HepG2 (cell line): ENCODE measurements around the gene PRKCZ. TPM values are rescaled to one million over a fixed set of nuclear protein-coding genes. Genes with fewer than 3 reads are reported as not detected.

Experiments
- ATAC-seq: fragments of 200-7000 bp; cut with Tn5 transposase; 3 replicates; pipeline ENCODE4 v1.9.1; 2020; ENCODE audit warnings: mild to moderate bottlenecking, moderate library complexity
- BruUV-seq: library from RNA; stranded (reverse); fragments of 400-500 nt; replicated peaks from 2 replicates; lab custom pipeline; 2021; lab: Mats Ljungman, UMichigan
- CTCF ChIA-PET: fragments of 300-600 bp; formaldehyde crosslinking; extraction: SDS; loops from one replicate; lab custom pipeline; 2021; ENCODE audit warnings: low total read pairs, inconsistent platforms, low intra/inter-chr PET ratio; lab: Yijun Ruan, JAX
- POLR2A ChIA-PET: fragments of 350-600 bp; sonication (Branson Sonifier 250); formaldehyde crosslinking; loops from one replicate; lab custom pipeline; 2020; ENCODE audit warnings: antibody characterized with exemption, inconsistent platforms; lab: Yijun Ruan, JAX
- DNase-seq: peaks from one replicate; pipeline ENCODE4 v3.0.0-alpha.2; 2015; ENCODE audit warnings: low spot score
- FAIRE-seq: peaks from 3 replicates; lab custom pipeline; 2011; peaks lifted over from hg19 to GRCh38; lab: Jason Lieb, UNC
- H2AFZ ChIP-seq: one replicate; pipeline ENCODE4 v1.6.1; 2011; ENCODE audit warnings: low read length, inconsistent platforms
- H3K27ac ChIP-seq: fragments of 300-600 bp; 3 replicates; pipeline ENCODE4 v1.8.0; 2011; ENCODE audit warnings: mixed run types, mild to moderate bottlenecking, mixed read lengths, low read length, inconsistent platforms; ENCODE audit not compliant: insufficient read depth; ENCODE audit errors: extremely low read length
- H3K27me3 ChIP-seq, 2 experiments: fragments of 200-600 bp in 1 of 2; 2 replicates in 1 of 2; 3 replicates in 1 of 2; pipeline versions ENCODE4 v1.6.0 to v1.8.0; 2011; ENCODE audit warnings: low read length in 2 of 2, mild to moderate bottlenecking in 2 of 2, moderate library complexity in 2 of 2, inconsistent platforms in 1 of 2; ENCODE audit not compliant: insufficient read depth in 2 of 2, control insufficient read depth in 1 of 2
- H3K36me3 ChIP-seq, 2 experiments: fragments of 200-600 bp in 1 of 2; replicated peaks in 1 of 2; 2 replicates in 1 of 2; 3 replicates in 1 of 2; pipeline versions ENCODE4 v1.5.1 to v1.8.0; 2011; ENCODE audit warnings: low read length in 2 of 2, inconsistent platforms in 1 of 2; ENCODE audit not compliant: insufficient read depth in 2 of 2, control insufficient read depth in 1 of 2
- H3K4me1 ChIP-seq: 2 replicates; pipeline ENCODE4 v1.5.1; 2012; ENCODE audit warnings: low read length, inconsistent platforms; ENCODE audit not compliant: insufficient read depth
- H3K4me2 ChIP-seq: 2 replicates; pipeline ENCODE4 v1.6.0; 2011; ENCODE audit warnings: low read depth, low read length, inconsistent platforms
- H3K4me3 ChIP-seq, 3 experiments: fragments of 200-600 bp in 1 of 3; sonication (generic), shearing (Covaris generic) in 1 of 3; replicated peaks in 1 of 3; 2 replicates each; pipeline ENCODE4 v1.5.1; 2011 to 2016; ENCODE audit warnings: low read length in 3 of 3, inconsistent platforms in 2 of 3, low read depth in 2 of 3, mild to moderate bottlenecking in 2 of 3, control low read depth in 1 of 3, mixed read lengths in 1 of 3; ENCODE audit not compliant: insufficient read depth in 1 of 3
- H3K79me2 ChIP-seq: one replicate; pipeline ENCODE4 v1.6.1; 2011; ENCODE audit warnings: low read length, inconsistent platforms; ENCODE audit not compliant: insufficient read depth
- H3K9ac ChIP-seq: 2 replicates; pipeline ENCODE4 v1.6.0; 2011; ENCODE audit warnings: mild to moderate bottlenecking, low read depth, low read length, inconsistent platforms; ENCODE audit not compliant: insufficient read depth
- H3K9me3 ChIP-seq: 2 replicates; pipeline ENCODE4 v1.5.1; 2012; ENCODE audit warnings: mild to moderate bottlenecking, low read length
- H4K20me1 ChIP-seq: 2 replicates; pipeline ENCODE4 v1.6.0; 2011; ENCODE audit warnings: inconsistent platforms, mild to moderate bottlenecking, low read length, moderate library complexity; ENCODE audit not compliant: insufficient read depth
- KDM5B ChIP-seq: sonication (generic); formaldehyde crosslinking; IDR thresholded peaks from 2 replicates; pipeline ENCODE4 v1.4.0; 2020; ENCODE audit warnings: missing genetic modification reagents, mild to moderate bottlenecking, borderline replicate concordance
- KLF16 ChIP-seq, 2 experiments: sonication (generic) in 1 of 2; formaldehyde crosslinking in 1 of 2; IDR thresholded peaks; 2 replicates each; pipeline versions ENCODE4 v1.6.1 to v1.8.0; 2016 to 2023; ENCODE audit warnings: missing genetic modification reagents in 2 of 2, missing compliant biosample characterization in 1 of 2
- NCOA5 ChIP-seq: sonication (generic); formaldehyde crosslinking; IDR thresholded peaks from 2 replicates; pipeline ENCODE4 v1.4.0; 2020; ENCODE audit warnings: missing genetic modification reagents
- NFE2L1 ChIP-seq: sonication (generic); formaldehyde crosslinking; IDR thresholded peaks from 2 replicates; pipeline ENCODE4 v1.4.0; 2020; ENCODE audit warnings: missing genetic modification reagents, mild to moderate bottlenecking, borderline replicate concordance
- NFKBIZ ChIP-seq: IDR thresholded peaks from 2 replicates; pipeline ENCODE4 v1.6.1; 2018; ENCODE audit warnings: missing genetic modification reagents, missing compliant biosample characterization
- PPARG ChIP-seq: conservative IDR thresholded peaks from 2 replicates; pipeline ENCODE4 v1.6.1; 2016; ENCODE audit warnings: missing biosample characterization, missing genetic modification reagents
- RXRA ChIP-seq: sonication (generic); formaldehyde crosslinking; IDR thresholded peaks from 2 replicates; pipeline ENCODE4 v1.5.1; 2020; ENCODE audit warnings: missing genetic modification reagents
- THYN1 ChIP-seq: sonication (generic); formaldehyde crosslinking; IDR thresholded peaks from 2 replicates; pipeline ENCODE4 v1.8.1; 2023; ENCODE audit warnings: low read depth, mild to moderate bottlenecking, moderate library complexity, missing genetic modification reagents, borderline replicate concordance
- TOE1 ChIP-seq: sonication (generic); formaldehyde crosslinking; IDR thresholded peaks from 2 replicates; pipeline ENCODE4 v1.4.0; 2020; ENCODE audit warnings: mild to moderate bottlenecking, missing genetic modification reagents
- ZBTB3 ChIP-seq: sonication (generic); formaldehyde crosslinking; IDR thresholded peaks from 2 replicates; pipeline ENCODE4 v1.4.0; 2020; ENCODE audit warnings: low read depth, mild to moderate bottlenecking, moderate library complexity, missing genetic modification reagents, borderline replicate concordance
- ZNF607 ChIP-seq: sonication (generic); formaldehyde crosslinking; IDR thresholded peaks from 2 replicates; pipeline ENCODE4 v1.5.1; 2020; ENCODE audit warnings: missing genetic modification reagents, mild to moderate bottlenecking, borderline replicate concordance
- ZNF775 ChIP-seq: sonication (generic); formaldehyde crosslinking; IDR thresholded peaks from 2 replicates; pipeline ENCODE4 v1.4.0; 2020; ENCODE audit warnings: missing genetic modification reagents, mild to moderate bottlenecking, moderate library complexity, borderline replicate concordance
- WGBS: methylation state at CpG from one replicate; pipeline ENCODE4 v1.1.6; 2017; ENCODE audit warnings: low lambda C conversion rate; 5-methylcytosine and 5-hydroxymethylcytosine counted together
- in situ Hi-C: cut with HindIII; loops from 2 replicates; pipeline ENCODE4 v1.10.0; 2017; ENCODE audit warnings: low pct_unique_long_range_greater_than_20kb; ENCODE audit not compliant: extremely low pct_ligation_motif_present
- intact Hi-C: fragments of 100-400 bp; cut with micrococcal nuclease; formaldehyde crosslinking; loops from one replicate; pipeline ENCODE4 v1.10.0; 2022; ENCODE audit not compliant: unreplicated experiment
- polyA plus RNA-seq, 8 experiments: library from polyadenylated mRNA; depleted of rRNA in 3 of 8; stranded (reverse) in 7 of 8; unstranded in 1 of 8; fragments of >200 nt; fragmentation: Illumina TruSeq in 4 of 8; extraction: Trizol in 4 of 8; gene quantifications; 2 replicates each; pipeline versions ENCODE4 v1.2.1 to v1.2.3, GENCODE V29; 2011 to 2016; ENCODE audit warnings: low read depth in 4 of 8, missing spikeins in 1 of 8, mixed read lengths in 1 of 8; ENCODE audit not compliant: insufficient read depth in 1 of 8
- total RNA-seq, 5 experiments: library from RNA; depleted of rRNA; stranded (reverse); fragments of >200 nt; fragmentation: Illumina TruSeq; extraction: Trizol; gene quantifications; 2 replicates each; pipeline ENCODE4 v1.2.3, GENCODE V29; 2016; ENCODE audit warnings: low read depth in 1 of 5
- TF ChIP-seq, protein P1 (sequence below): sonication (generic); formaldehyde crosslinking; IDR thresholded peaks from 2 replicates; pipeline ENCODE4 v1.8.1; 2023; ENCODE audit warnings: missing genetic modification reagents, inconsistent platforms, borderline replicate concordance
- TF ChIP-seq, protein P2 (sequence below): sonication (generic); formaldehyde crosslinking; IDR thresholded peaks from 2 replicates; pipeline ENCODE4 v1.5.0; 2020; ENCODE audit warnings: missing genetic modification reagents
- TF ChIP-seq, protein P3 (sequence below): sonication (generic); formaldehyde crosslinking; IDR thresholded peaks from 2 replicates; pipeline ENCODE4 v1.5.1; 2020; ENCODE audit warnings: mild to moderate bottlenecking, missing genetic modification reagents, moderate library complexity

Gene PRKCZ
- total and polyA plus RNA-seq, 2 of the 13 experiments (the other 11 are each of a cell fraction or from before 2014, with no cell fraction given), result 34.7 to 85.2 TPM

DNA sequence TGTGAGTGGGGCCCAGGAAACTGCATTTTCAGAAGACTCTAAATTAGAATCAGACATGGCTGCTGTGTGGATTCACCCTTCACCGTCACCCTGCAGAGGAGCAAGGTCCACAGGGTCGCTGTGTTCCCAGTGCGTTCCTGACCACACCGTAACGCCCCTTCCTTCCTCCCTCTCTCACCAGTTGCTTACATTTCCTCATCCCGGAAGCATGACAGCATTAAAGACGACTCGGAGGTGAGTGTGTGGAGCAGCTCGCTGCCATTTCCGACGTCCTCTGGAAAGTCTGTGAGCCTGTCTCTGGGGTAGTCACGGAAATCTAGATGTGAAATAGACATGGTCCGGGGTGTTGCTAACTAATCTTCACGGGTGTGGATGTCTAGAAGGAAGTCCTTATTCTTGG, 98.5 kb downstream of the PRKCZ start:
- intact Hi-C loops, result no loop called here
- no peak for TF ChIP-seq PPARG
- TF ChIP-seq, protein P1, sequence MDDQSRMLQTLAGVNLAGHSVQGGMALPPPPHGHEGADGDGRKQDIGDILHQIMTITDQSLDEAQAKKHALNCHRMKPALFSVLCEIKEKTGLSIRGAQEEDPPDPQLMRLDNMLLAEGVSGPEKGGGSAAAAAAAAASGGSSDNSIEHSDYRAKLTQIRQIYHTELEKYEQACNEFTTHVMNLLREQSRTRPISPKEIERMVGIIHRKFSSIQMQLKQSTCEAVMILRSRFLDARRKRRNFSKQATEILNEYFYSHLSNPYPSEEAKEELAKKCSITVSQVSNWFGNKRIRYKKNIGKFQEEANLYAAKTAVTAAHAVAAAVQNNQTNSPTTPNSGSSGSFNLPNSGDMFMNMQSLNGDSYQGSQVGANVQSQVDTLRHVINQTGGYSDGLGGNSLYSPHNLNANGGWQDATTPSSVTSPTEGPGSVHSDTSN (CRISPR knock-in tag), result no peak
- TF ChIP-seq KLF16 (CRISPR knock-in tag; IDR thresholded peaks at IDR 0.05), result no peak
- no peak for TF ChIP-seq THYN1 (CRISPR knock-in tag)
- TF ChIP-seq NCOA5 (CRISPR knock-in tag), result no peak
- TF ChIP-seq NFKBIZ, result no peak
- TF ChIP-seq ZNF775 (CRISPR knock-in tag), result no peak
- TF ChIP-seq, all 625 proteins: peak for 0
- H3K9me3 ChIP-seq, result no peaks in the 10 kb centered on the region
- no peaks in the 10 kb centered on the region for H3K27me3 ChIP-seq
- H3K36me3 ChIP-seq, result peaks cover 29 to 69% of the 10 kb centered on the region in 2 experiments
- BruUV-seq, result no TSS peak
- H3K4me1 ChIP-seq, result no peaks in the 10 kb centered on the region
- no peaks in the 10 kb centered on the region for H3K79me2 ChIP-seq
- in situ Hi-C loops, result no loop called here
- H3K9ac ChIP-seq, result no peak overlapping the region
- H2AFZ ChIP-seq, result no peak overlapping the region
- FAIRE-seq (no peak), ATAC-seq (no peak), DNase-seq (no peak)
- H3K27ac ChIP-seq, result no peak overlapping the region
- no peak overlapping the region for H3K4me2 ChIP-seq
- no peaks in the 10 kb centered on the region for H4K20me1 ChIP-seq
- ChIA-PET CTCF (no interaction called here), POLR2A (no interaction called here)
- H3K4me3 ChIP-seq, result no peak overlapping the region
- 96% methylated on average over 14 of the region's 14 CpGs for WGBS

DNA sequence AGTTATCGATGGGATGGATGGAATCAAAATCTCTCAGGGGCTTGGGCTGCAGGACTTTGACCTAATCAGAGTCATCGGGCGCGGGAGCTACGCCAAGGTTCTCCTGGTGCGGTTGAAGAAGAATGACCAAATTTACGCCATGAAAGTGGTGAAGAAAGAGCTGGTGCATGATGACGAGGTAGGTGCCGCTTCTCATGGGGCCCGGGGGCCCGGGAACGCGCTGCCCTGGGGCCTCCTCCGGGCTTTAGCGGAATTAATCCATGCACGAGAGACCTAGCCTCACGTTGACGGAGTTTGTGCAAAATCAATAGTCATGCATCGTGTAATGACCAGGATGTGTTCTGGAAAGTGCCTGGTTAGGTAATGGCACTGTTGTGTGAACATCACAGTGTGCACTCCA, 100.6 kb downstream of the PRKCZ start:
- Histone ChIP-seq H3K27ac (no peak overlapping the region), H3K79me2 (peaks cover 7% of the 10 kb centered on the region), H3K9ac (no peak overlapping the region), H3K9me3 (no peaks in the 10 kb centered on the region), H3K27me3 (no peaks in the 10 kb centered on the region), H3K4me3 (no peak overlapping the region), H2AFZ (no peak overlapping the region), H3K36me3 (peaks cover 30 to 80% of the 10 kb centered on the region in 2 experiments)
- no peak for FAIRE-seq
- BruUV-seq, result no TSS peak
- intact Hi-C loops, result no loop called here
- ATAC-seq, result no peak
- POLR2A ChIA-PET, result interaction anchor here (1.3 kb wide), 1 partner anchor 13 kb away, joined by 3 read pairs; no protein-coding TSS in a partner anchor
- no peak for DNase-seq
- TF ChIP-seq, protein P2, sequence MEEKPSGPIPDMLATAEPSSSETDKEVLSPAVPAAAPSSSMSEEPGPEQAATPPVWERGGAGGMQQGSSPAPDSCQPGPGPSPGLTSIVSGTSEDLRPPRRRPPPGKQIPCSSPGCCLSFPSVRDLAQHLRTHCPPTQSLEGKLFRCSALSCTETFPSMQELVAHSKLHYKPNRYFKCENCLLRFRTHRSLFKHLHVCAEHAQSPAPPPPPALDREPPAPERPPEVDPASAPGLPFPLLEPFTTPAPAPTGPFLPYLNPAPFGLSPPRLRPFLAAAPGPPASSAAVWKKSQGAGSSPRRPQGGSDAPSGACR (CRISPR knock-in tag), result no peak
- TF ChIP-seq TOE1, result no peak
- TF ChIP-seq ZNF607 (CRISPR knock-in tag), result no peak
- TF ChIP-seq, protein P3, sequence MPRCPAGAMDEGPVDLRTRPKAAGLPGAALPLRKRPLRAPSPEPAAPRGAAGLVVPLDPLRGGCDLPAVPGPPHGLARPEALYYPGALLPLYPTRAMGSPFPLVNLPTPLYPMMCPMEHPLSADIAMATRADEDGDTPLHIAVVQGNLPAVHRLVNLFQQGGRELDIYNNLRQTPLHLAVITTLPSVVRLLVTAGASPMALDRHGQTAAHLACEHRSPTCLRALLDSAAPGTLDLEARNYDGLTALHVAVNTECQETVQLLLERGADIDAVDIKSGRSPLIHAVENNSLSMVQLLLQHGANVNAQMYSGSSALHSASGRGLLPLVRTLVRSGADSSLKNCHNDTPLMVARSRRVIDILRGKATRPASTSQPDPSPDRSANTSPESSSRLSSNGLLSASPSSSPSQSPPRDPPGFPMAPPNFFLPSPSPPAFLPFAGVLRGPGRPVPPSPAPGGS (CRISPR knock-in tag), result no peak
- TF ChIP-seq RXRA (CRISPR knock-in tag), result no peak
- no peak for TF ChIP-seq NFE2L1
- TF ChIP-seq KDM5B (CRISPR knock-in tag), result no peak
- no peak for TF ChIP-seq ZBTB3 (CRISPR knock-in tag)
- TF ChIP-seq, all 625 proteins: peak for 0
- no peak overlapping the region for H3K4me2 ChIP-seq
- H4K20me1 ChIP-seq, result peaks cover 3% of the 10 kb centered on the region; the same call in 1 of the 2 replicates
- H3K4me1 ChIP-seq, result no peaks in the 10 kb centered on the region
- 94% methylated on average over 18 of the region's 19 CpGs for WGBS
- in situ Hi-C loops, result no loop called here
- CTCF ChIA-PET, result no interaction called here
